HEK293T (cell line): ENCODE results near the gene DKK3.

ENCODE experiments used
- ARNT ChIP-seq: fragments of 450-650 bp; IDR thresholded peaks from 2 replicates; pipeline ENCODE4 v1.6.1; 2017; ENCODE audit warnings: mild to moderate bottlenecking
- BHLHE40 ChIP-seq: fragments of 450-650 bp; IDR thresholded peaks from 2 replicates; pipeline ENCODE4 v1.6.1; 2016; ENCODE audit warnings: mild to moderate bottlenecking, moderate library complexity, borderline replicate concordance
- CTBP1 ChIP-seq: fragments of 450-650 bp; IDR thresholded peaks from 2 replicates; pipeline ENCODE4 v1.6.1; 2016; ENCODE audit warnings: borderline replicate concordance
- ELF4 ChIP-seq: fragments of 450-650 bp; IDR thresholded peaks from 2 replicates; pipeline ENCODE4 v1.6.1; 2017; ENCODE audit warnings: antibody characterized with exemption
- FOXA1 ChIP-seq: fragments of 450-650 bp; IDR thresholded peaks from 2 replicates; pipeline ENCODE4 v1.6.1; 2016; ENCODE audit warnings: mild to moderate bottlenecking
- FOXK2 ChIP-seq: fragments of 450-650 bp; IDR thresholded peaks from 2 replicates; pipeline ENCODE4 v1.6.1; 2016; ENCODE audit warnings: mild to moderate bottlenecking
- FOXM1 ChIP-seq: fragments of 450-650 bp; IDR thresholded peaks from 2 replicates; pipeline ENCODE4 v1.6.1; 2017; ENCODE audit warnings: mild to moderate bottlenecking, borderline replicate concordance
- HDGF ChIP-seq: fragments of 450-650 bp; IDR thresholded peaks from 2 replicates; pipeline ENCODE4 v1.6.1; 2017; ENCODE audit warnings: antibody characterized with exemption, borderline replicate concordance
- SP1 ChIP-seq: fragments of 450-650 bp; IDR thresholded peaks from 2 replicates; pipeline ENCODE4 v1.6.1; 2017
- SUZ12 ChIP-seq: fragments of 450-650 bp; IDR thresholded peaks from 2 replicates; pipeline ENCODE4 v1.6.1; 2016; ENCODE audit warnings: mild to moderate bottlenecking
- ZNF384 ChIP-seq: fragments of 450-650 bp; IDR thresholded peaks from 2 replicates; pipeline ENCODE4 v1.6.1; 2016

- TF ChIP-seq CTBP1: no peak
- no peak for TF ChIP-seq ZNF384
- TF ChIP-seq ELF4: no peak
- TF ChIP-seq SP1: no peak
- TF ChIP-seq HDGF: no peak
- TF ChIP-seq FOXM1: no peak
- TF ChIP-seq FOXA1: no peak
- TF ChIP-seq SUZ12: no peak
- no peak for TF ChIP-seq FOXK2
- TF ChIP-seq BHLHE40: no peak
- TF ChIP-seq ARNT: no peak
Measured at GRCh38 chr11:12056119-12056518, 47.7 kb upstream of the DKK3 start.
